H9 (cell line): ENCODE data around the gene SFXN5. TPM values are rescaled to one million over a fixed set of nuclear protein-coding genes. Genes with fewer than 3 reads are reported as not detected.

Experiments
- DNase-seq: peaks from one replicate; pipeline ENCODE4 v3.0.0-alpha.2; 2017
- H2AFZ ChIP-seq: one replicate; pipeline ENCODE4 v1.6.1; 2013; ENCODE audit warnings: mild to moderate bottlenecking, low read length, control low read depth, moderate library complexity
- H2AK5ac ChIP-seq: 2 replicates; pipeline ENCODE4 v1.6.1; 2013; ENCODE audit warnings: low read length, control low read depth, mixed read lengths; ENCODE audit not compliant: insufficient read length
- H2BK120ac ChIP-seq: one replicate; pipeline ENCODE4 v1.6.1; 2013; ENCODE audit warnings: low read depth, mild to moderate bottlenecking, low read length, control low read depth, inconsistent platforms; ENCODE audit not compliant: poor library complexity, severe bottlenecking
- H2BK12ac ChIP-seq: 2 replicates; pipeline ENCODE4 v1.6.1; 2013; ENCODE audit warnings: low read length, control low read depth, mixed read lengths, low read depth; ENCODE audit not compliant: insufficient read length
- H2BK15ac ChIP-seq: 2 replicates; pipeline ENCODE4 v1.6.1; 2013; ENCODE audit warnings: low read depth, low read length, control low read depth
- H2BK20ac ChIP-seq: one replicate; pipeline ENCODE4 v1.6.1; 2013; ENCODE audit warnings: low read depth, mild to moderate bottlenecking, low read length, control low read depth, inconsistent platforms; ENCODE audit not compliant: poor library complexity, severe bottlenecking
- H2BK5ac ChIP-seq: 2 replicates; pipeline ENCODE4 v1.6.1; 2013; ENCODE audit warnings: low read length, control low read depth, mixed read lengths; ENCODE audit not compliant: insufficient read length
- H3K14ac ChIP-seq: 2 replicates; pipeline ENCODE4 v1.6.1; 2013; ENCODE audit warnings: low read length, control low read depth; ENCODE audit not compliant: insufficient read depth
- H3K18ac ChIP-seq: 2 replicates; pipeline ENCODE4 v1.6.1; 2013; ENCODE audit warnings: low read depth, mild to moderate bottlenecking, mixed read lengths, low read length, control low read depth; ENCODE audit not compliant: insufficient read length
- H3K23ac ChIP-seq: 2 replicates; pipeline ENCODE4 v1.6.1; 2013; ENCODE audit warnings: low read length, control low read depth, mixed read lengths, low read depth; ENCODE audit not compliant: insufficient read length
- H3K23me2 ChIP-seq: 2 replicates; pipeline ENCODE4 v1.6.1; 2013; ENCODE audit warnings: low read depth, mild to moderate bottlenecking, mixed read lengths, low read length, control low read depth; ENCODE audit not compliant: insufficient read length, poor library complexity, severe bottlenecking
- H3K27ac ChIP-seq: 2 replicates; pipeline ENCODE4 v1.5.1; 2013; ENCODE audit warnings: low read length, control low read depth, mixed read lengths, low read depth; ENCODE audit not compliant: insufficient read length
- H3K27me3 ChIP-seq: 2 replicates; pipeline ENCODE4 v1.6.1; 2013; ENCODE audit warnings: low read length, control low read depth, inconsistent platforms; ENCODE audit not compliant: insufficient read depth
- H3K4ac ChIP-seq: 2 replicates; pipeline ENCODE4 v1.6.1; 2013; ENCODE audit warnings: low read depth, mild to moderate bottlenecking, control low read depth, inconsistent platforms, low read length, moderate library complexity
- H3K4me1 ChIP-seq: 2 replicates; pipeline ENCODE4 v1.6.1; 2013; ENCODE audit warnings: low read length, control low read depth, inconsistent platforms; ENCODE audit not compliant: insufficient read depth
- H3K4me2 ChIP-seq: 2 replicates; pipeline ENCODE4 v1.6.1; 2013; ENCODE audit warnings: low read length, control low read depth, mixed read lengths; ENCODE audit not compliant: insufficient read length, insufficient read depth
- H3K56ac ChIP-seq: 2 replicates; pipeline ENCODE4 v1.6.1; 2013; ENCODE audit warnings: low read depth, mild to moderate bottlenecking, mixed read lengths, low read length, control low read depth; ENCODE audit not compliant: insufficient read length
- H3K79me1 ChIP-seq: 2 replicates; pipeline ENCODE4 v1.6.1; 2013; ENCODE audit warnings: low read depth, mild to moderate bottlenecking, moderate library complexity, low read length, control low read depth, inconsistent platforms; ENCODE audit not compliant: insufficient read depth, poor library complexity, severe bottlenecking
- H3K79me2 ChIP-seq: 2 replicates; pipeline ENCODE4 v1.6.1; 2013; ENCODE audit warnings: low read length, control low read depth, inconsistent platforms; ENCODE audit not compliant: insufficient read depth
- H3K9ac ChIP-seq: 2 replicates; pipeline ENCODE4 v1.6.1; 2013; ENCODE audit warnings: low read length, control low read depth, mixed read lengths; ENCODE audit not compliant: insufficient read length; ENCODE audit errors: extremely low read depth
- H3K9me3 ChIP-seq: one replicate; pipeline ENCODE4 v1.6.1; 2013; ENCODE audit warnings: low read depth, low read length, inconsistent platforms; ENCODE audit not compliant: control insufficient read depth
- H3T11ph ChIP-seq: one replicate; pipeline ENCODE4 v1.6.1; 2013; ENCODE audit warnings: mild to moderate bottlenecking, low read length, control low read depth, inconsistent platforms
- H4K20me1 ChIP-seq: one replicate; pipeline ENCODE4 v1.6.1; 2013; ENCODE audit not compliant: control insufficient read depth, insufficient read length, insufficient read depth
- H4K5ac ChIP-seq: 2 replicates; pipeline ENCODE4 v1.6.1; 2013; ENCODE audit warnings: low read depth, mild to moderate bottlenecking, mixed read lengths, low read length, control low read depth; ENCODE audit not compliant: insufficient read length
- H4K8ac ChIP-seq: replicated peaks from 2 replicates; pipeline ENCODE4 v1.6.1; 2013; ENCODE audit warnings: low read length, control low read depth, mixed read lengths, low read depth; ENCODE audit not compliant: insufficient read length
- H4K91ac ChIP-seq: 2 replicates; pipeline ENCODE4 v1.6.1; 2013; ENCODE audit warnings: low read depth, mild to moderate bottlenecking, moderate library complexity, mixed read lengths, low read length, control low read depth; ENCODE audit not compliant: insufficient read length
- H3K27ac Mint-ChIP-seq, 3 experiments: 2 replicates in 2 of 3; 3 replicates in 1 of 3; pipeline ENCODE4 v1.8.0; 2020 to 2021; ENCODE audit warnings: mixed read lengths in 3 of 3, mild to moderate bottlenecking in 1 of 3, moderate library complexity in 1 of 3
- H3K27me3 Mint-ChIP-seq: 2 replicates; pipeline ENCODE4 v1.8.0; 2021; ENCODE audit warnings: low read depth, mild to moderate bottlenecking, moderate library complexity, mixed read lengths
- H3K36me3 Mint-ChIP-seq, 3 experiments: 2 replicates in 2 of 3; 3 replicates in 1 of 3; pipeline ENCODE4 v1.8.0; 2020 to 2021; ENCODE audit warnings: low read depth in 3 of 3, mixed read lengths in 3 of 3; ENCODE audit not compliant: insufficient read depth in 1 of 3
- H3K4me1 Mint-ChIP-seq, 2 experiments: 2 replicates each; pipeline ENCODE4 v1.8.0; 2020; ENCODE audit warnings: mixed read lengths in 2 of 2
- H3K4me3 Mint-ChIP-seq, 2 experiments: 2 replicates in 1 of 2; 3 replicates in 1 of 2; pipeline ENCODE4 v1.8.0; 2020 to 2021; ENCODE audit warnings: mild to moderate bottlenecking in 2 of 2, mixed read lengths in 2 of 2, moderate library complexity in 1 of 2
- H3K9me3 Mint-ChIP-seq, 2 experiments: 2 replicates in 1 of 2; 3 replicates in 1 of 2; pipeline ENCODE4 v1.8.0; 2020; ENCODE audit warnings: mild to moderate bottlenecking in 2 of 2, mixed read lengths in 2 of 2, moderate library complexity in 1 of 2
- WGBS: extraction: QIAGEN DNeasy Blood & Tissue Kit; methylation state at CpG from one replicate; pipeline ENCODE4 v1.1.7; 2013; ENCODE audit warnings: missing lambda C conversion rate, low lambda C conversion rate, mixed read lengths; ENCODE audit not compliant: insufficient read length; ENCODE audit errors: extremely low coverage; 5-methylcytosine and 5-hydroxymethylcytosine counted together
- total RNA-seq: library from RNA; stranded (reverse); gene quantifications from 2 replicates; pipeline ENCODE4 v1.2.1, GENCODE V29; 2021
- TF ChIP-seq, protein P1 (sequence below): fragments of 200-600 bp; sonication (generic); conservative IDR thresholded peaks from 3 replicates; pipeline ENCODE4 v1.8.0; 2021; ENCODE audit warnings: antibody characterized with exemption, mild to moderate bottlenecking

Gene SFXN5
- total RNA-seq, 1 experiment from 2014 or later, result 30.9 TPM

DNA sequence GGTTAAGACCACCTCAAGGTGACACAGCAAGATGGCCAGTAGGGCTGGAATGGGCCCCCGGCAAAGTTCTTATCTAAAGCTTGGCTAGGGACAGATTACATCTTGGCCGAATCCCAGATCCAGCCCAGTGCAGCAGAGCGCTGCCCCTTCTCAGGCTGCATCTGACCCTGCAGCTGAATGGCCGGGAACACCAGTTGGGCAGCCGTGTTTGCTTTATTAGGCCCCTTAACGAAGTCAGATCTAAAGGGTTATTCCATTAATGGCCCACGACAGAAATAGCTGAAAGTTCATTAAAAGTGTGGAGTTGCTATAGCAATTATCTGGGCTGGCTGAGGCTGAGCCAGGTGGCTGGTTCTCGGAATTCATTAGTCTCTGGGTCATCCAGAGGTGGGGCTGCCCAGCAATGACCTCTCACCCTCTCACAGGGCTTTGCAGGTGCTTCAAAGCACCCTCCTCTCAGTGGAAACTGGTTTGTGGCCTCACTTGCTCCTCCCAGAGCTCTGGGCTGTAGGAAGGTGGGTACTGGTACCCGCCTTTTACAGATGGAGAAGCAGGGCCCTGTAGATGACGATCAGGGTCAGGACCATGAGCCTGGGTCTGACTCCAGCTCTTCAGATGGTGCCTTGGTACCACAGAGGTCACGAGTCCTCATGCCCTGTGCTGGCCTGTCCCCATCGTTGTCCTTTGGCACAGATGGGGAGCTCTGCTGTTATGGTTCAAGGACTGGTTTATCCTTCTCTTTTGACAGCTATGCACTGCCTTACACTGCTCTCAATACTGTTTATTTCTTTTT lies 85.4 kb downstream of the SFXN5 start:
- Histone ChIP-seq H3K79me1 (no peaks in the 10 kb centered on the region), H3K4ac (no peak overlapping the region), H3K79me2 (no peaks in the 10 kb centered on the region), H3K23me2 (no peaks in the 10 kb centered on the region), H2BK15ac (no peak overlapping the region), H3K9me3 (no peaks in the 10 kb centered on the region), H2BK5ac (no peak overlapping the region), H3K4me1 (no peaks in the 10 kb centered on the region), H3K18ac (no peak overlapping the region), H3K27ac (no peak overlapping the region), H3K56ac (no peak overlapping the region), H4K5ac (no peak overlapping the region), H3K14ac (no peak overlapping the region), H2AFZ (no peak overlapping the region), H4K91ac (no peak overlapping the region), H3K9ac (no peak overlapping the region), H2AK5ac (no peak overlapping the region), H3K4me2 (no peak overlapping the region), H4K8ac (no peak overlapping the region), H3T11ph (no peak overlapping the region), H2BK120ac (no peak overlapping the region), H2BK20ac (no peak overlapping the region), H3K23ac (no peak overlapping the region), H3K27me3 (no peaks in the 10 kb centered on the region), H2BK12ac (no peak overlapping the region), H4K20me1 (no peaks in the 10 kb centered on the region)
- Mint-ChIP-seq H3K36me3 (peaks cover 0 to 6% (median 2%) of the 10 kb centered on the region in 3 experiments; a peak in 4 of 7 replicates), H3K4me3 (no peak overlapping the region), H3K9me3 (no peaks in the 10 kb centered on the region), H3K27ac (no peak overlapping the region), H3K4me1 (peaks cover 9 to 10% of the 10 kb centered on the region in 2 experiments; a peak in 3 of 4 replicates), H3K27me3 (peaks cover 1% of the 10 kb centered on the region; the same call in 1 of the 2 replicates)
- WGBS, result no CpG with 5 or more reads among the region's 12 CpGs
- DNase-seq, result no peak
- TF ChIP-seq, protein P1, sequence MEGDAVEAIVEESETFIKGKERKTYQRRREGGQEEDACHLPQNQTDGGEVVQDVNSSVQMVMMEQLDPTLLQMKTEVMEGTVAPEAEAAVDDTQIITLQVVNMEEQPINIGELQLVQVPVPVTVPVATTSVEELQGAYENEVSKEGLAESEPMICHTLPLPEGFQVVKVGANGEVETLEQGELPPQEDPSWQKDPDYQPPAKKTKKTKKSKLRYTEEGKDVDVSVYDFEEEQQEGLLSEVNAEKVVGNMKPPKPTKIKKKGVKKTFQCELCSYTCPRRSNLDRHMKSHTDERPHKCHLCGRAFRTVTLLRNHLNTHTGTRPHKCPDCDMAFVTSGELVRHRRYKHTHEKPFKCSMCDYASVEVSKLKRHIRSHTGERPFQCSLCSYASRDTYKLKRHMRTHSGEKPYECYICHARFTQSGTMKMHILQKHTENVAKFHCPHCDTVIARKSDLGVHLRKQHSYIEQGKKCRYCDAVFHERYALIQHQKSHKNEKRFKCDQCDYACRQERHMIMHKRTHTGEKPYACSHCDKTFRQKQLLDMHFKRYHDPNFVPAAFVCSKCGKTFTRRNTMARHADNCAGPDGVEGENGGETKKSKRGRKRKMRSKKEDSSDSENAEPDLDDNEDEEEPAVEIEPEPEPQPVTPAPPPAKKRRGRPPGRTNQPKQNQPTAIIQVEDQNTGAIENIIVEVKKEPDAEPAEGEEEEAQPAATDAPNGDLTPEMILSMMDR, result no peak
